K562 (cell line): ENCODE measurements around the gene RASGRP4. TPM values are rescaled to one million over a fixed set of nuclear protein-coding genes. Genes with fewer than 3 reads are reported as not detected.
A peak's percentile ranks its signal among the peaks of the same experiment; 100 is the strongest.

Source experiments
- CSDE1 ChIP-seq, 2 experiments: fragments of 450-650 bp; IDR thresholded peaks; 2 replicates each; pipeline ENCODE4 v1.6.1; 2016; ENCODE audit warnings: mild to moderate bottlenecking in 1 of 2
- GABPA ChIP-seq: fragments of 200-800 bp; sonication (Bioruptor generic); conservative IDR thresholded peaks from 2 replicates; pipeline ENCODE4 v1.6.1; 2016; ENCODE audit warnings: low read depth, missing genetic modification characterization, missing compliant biosample characterization
- GTF2F1 ChIP-seq: IDR thresholded peaks from 2 replicates; pipeline ENCODE4 v1.6.1; 2011; ENCODE audit warnings: low read depth, low read length, improper control_type of control experiment
- HES1 ChIP-seq: fragments of 450-650 bp; IDR thresholded peaks from 2 replicates; pipeline ENCODE4 v1.6.1; 2016; ENCODE audit warnings: low read depth, mild to moderate bottlenecking, moderate library complexity
- JUND ChIP-seq, 2 experiments: IDR thresholded peaks; 2 replicates in 1 of 2; 3 replicates in 1 of 2; pipeline ENCODE4 v1.6.1; 2011; ENCODE audit warnings: borderline replicate concordance in 2 of 2, low read depth in 2 of 2, low read length in 2 of 2, improper control_type of control experiment in 1 of 2, missing biosample characterization in 1 of 2, missing genetic modification characterization in 1 of 2, missing genetic modification reagents in 1 of 2
- MEIS2 ChIP-seq: fragments of 450-650 bp; IDR thresholded peaks from 2 replicates; pipeline ENCODE4 v1.6.1; 2014; ENCODE audit warnings: mild to moderate bottlenecking; ENCODE audit not compliant: partially characterized antibody
- NCOA6 ChIP-seq: fragments of 450-650 bp; IDR thresholded peaks from 2 replicates; pipeline ENCODE4 v1.6.1; 2017; ENCODE audit warnings: mild to moderate bottlenecking
- NRF1 ChIP-seq, 2 experiments: fragments of 450-650 bp; IDR thresholded peaks in 1 of 2; conservative IDR thresholded peaks in 1 of 2; 2 replicates each; pipeline ENCODE4 v1.6.1; 2014; ENCODE audit warnings: mild to moderate bottlenecking in 2 of 2
- PHB ChIP-seq: fragments of 250-450 bp; sonication (Bioruptor Pico); IDR thresholded peaks from 2 replicates; pipeline ENCODE4 v1.5.0; 2021
- RBFOX2 ChIP-seq: fragments of 200-400 bp; formaldehyde crosslinking; IDR thresholded peaks from 2 replicates; pipeline ENCODE4 v1.6.1; 2017; ENCODE audit warnings: low read depth, mild to moderate bottlenecking, low read length, moderate library complexity
- SIN3A ChIP-seq, 2 experiments: fragments of 150-350 bp in 1 of 2; IDR thresholded peaks; 2 replicates each; pipeline ENCODE4 v1.6.1; 2011 to 2016; ENCODE audit warnings: borderline replicate concordance in 2 of 2, low read depth in 2 of 2, low read length in 2 of 2, mild to moderate bottlenecking in 2 of 2, moderate library complexity in 2 of 2; ENCODE audit not compliant: control insufficient read depth in 1 of 2
- polyA plus RNA-seq, 8 experiments: library from polyadenylated mRNA; depleted of rRNA in 4 of 8; stranded (reverse) in 5 of 8; unstranded in 3 of 8; fragments of >200 nt; fragmentation: Nextera tagmentation in 2 of 8; fragmentation: Illumina TruSeq in 1 of 8; extraction: Ambion mirVana in 2 of 8; extraction: Trizol in 1 of 8; gene quantifications; 2 replicates each; pipeline versions ENCODE4 v1.2.1 to v1.2.3, GENCODE V29; 2011 to 2014; ENCODE audit warnings: inconsistent platforms in 1 of 8, missing spikeins in 1 of 8
- total RNA-seq, 7 experiments: library from RNA; depleted of rRNA in 6 of 7; stranded (reverse); fragments of >200 nt in 6 of 7; fragmentation: Illumina TruSeq in 2 of 7; extraction: Trizol in 2 of 7; gene quantifications; 2 replicates each; pipeline versions ENCODE4 v1.2.1 to v1.2.3, GENCODE V29; 2011 to 2021; ENCODE audit warnings: low replicate concordance in 1 of 7
- TF ChIP-seq, protein P1 (sequence below): fragments of 450-650 bp; IDR thresholded peaks from 2 replicates; pipeline ENCODE4 v1.6.1; 2017; ENCODE audit warnings: mild to moderate bottlenecking, moderate library complexity
- TF ChIP-seq, protein P2 (sequence below): fragments of 150-350 bp; IDR thresholded peaks from 2 replicates; pipeline ENCODE4 v1.6.1; 2014; ENCODE audit warnings: low read depth, mild to moderate bottlenecking, low read length, borderline replicate concordance

RASGRP4 gene
- total and polyA plus RNA-seq, 9 of the 15 experiments (the other 6 are each of a cell fraction or from before 2014, with no cell fraction given), result 0.39 to 4.6 (median 3.8) TPM

GRCh38 chr19:38452430-38453366 lies 26.7 kb upstream of the RASGRP4 start (continued):
- TF ChIP-seq, protein P1, sequence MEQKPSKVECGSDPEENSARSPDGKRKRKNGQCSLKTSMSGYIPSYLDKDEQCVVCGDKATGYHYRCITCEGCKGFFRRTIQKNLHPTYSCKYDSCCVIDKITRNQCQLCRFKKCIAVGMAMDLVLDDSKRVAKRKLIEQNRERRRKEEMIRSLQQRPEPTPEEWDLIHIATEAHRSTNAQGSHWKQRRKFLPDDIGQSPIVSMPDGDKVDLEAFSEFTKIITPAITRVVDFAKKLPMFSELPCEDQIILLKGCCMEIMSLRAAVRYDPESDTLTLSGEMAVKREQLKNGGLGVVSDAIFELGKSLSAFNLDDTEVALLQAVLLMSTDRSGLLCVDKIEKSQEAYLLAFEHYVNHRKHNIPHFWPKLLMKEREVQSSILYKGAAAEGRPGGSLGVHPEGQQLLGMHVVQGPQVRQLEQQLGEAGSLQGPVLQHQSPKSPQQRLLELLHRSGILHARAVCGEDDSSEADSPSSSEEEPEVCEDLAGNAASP, result no peak
- TF ChIP-seq, protein P2, sequence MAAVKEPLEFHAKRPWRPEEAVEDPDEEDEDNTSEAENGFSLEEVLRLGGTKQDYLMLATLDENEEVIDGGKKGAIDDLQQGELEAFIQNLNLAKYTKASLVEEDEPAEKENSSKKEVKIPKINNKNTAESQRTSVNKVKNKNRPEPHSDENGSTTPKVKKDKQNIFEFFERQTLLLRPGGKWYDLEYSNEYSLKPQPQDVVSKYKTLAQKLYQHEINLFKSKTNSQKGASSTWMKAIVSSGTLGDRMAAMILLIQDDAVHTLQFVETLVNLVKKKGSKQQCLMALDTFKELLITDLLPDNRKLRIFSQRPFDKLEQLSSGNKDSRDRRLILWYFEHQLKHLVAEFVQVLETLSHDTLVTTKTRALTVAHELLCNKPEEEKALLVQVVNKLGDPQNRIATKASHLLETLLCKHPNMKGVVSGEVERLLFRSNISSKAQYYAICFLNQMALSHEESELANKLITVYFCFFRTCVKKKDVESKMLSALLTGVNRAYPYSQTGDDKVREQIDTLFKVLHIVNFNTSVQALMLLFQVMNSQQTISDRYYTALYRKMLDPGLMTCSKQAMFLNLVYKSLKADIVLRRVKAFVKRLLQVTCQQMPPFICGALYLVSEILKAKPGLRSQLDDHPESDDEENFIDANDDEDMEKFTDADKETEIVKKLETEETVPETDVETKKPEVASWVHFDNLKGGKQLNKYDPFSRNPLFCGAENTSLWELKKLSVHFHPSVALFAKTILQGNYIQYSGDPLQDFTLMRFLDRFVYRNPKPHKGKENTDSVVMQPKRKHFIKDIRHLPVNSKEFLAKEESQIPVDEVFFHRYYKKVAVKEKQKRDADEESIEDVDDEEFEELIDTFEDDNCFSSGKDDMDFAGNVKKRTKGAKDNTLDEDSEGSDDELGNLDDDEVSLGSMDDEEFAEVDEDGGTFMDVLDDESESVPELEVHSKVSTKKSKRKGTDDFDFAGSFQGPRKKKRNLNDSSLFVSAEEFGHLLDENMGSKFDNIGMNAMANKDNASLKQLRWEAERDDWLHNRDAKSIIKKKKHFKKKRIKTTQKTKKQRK, result no peak
- TF ChIP-seq NRF1 (conservative IDR thresholded peaks at IDR 0.05 in 1 of 2, IDR thresholded peaks at IDR 0.05 in 1 of 2) (peak; percentile 90 to 92), CSDE1 (IDR thresholded peaks at IDR 0.05) (no peak), PHB (CRISPR knock-in tag) (no peak), SIN3A (IDR thresholded peaks at IDR 0.05; ENCODE audit: borderline replicate concordance in 2 of 2, control insufficient read depth in 1 of 2, low read depth in 2 of 2, low read length in 2 of 2) (no peak), HES1 (no peak), NCOA6 (no peak), GTF2F1 (0 out of 2 replicates have a peak, but pooled peaks have one; percentile 51), GABPA (no peak), JUND (IDR thresholded peaks at IDR 0.05; ENCODE audit: borderline replicate concordance, low read depth, low read length) (0 out of 2 replicates have a peak, but pooled peaks have one; percentile 22), JUND (tag; IDR thresholded peaks at IDR 0.05; ENCODE audit: borderline replicate concordance, low read depth, low read length) (peak; percentile 38; the same call in 2 of the 3 replicates), MEIS2 (peak; percentile 17), RBFOX2 (peak; percentile 85)
